Activated T-helper 2 cell treated with anti-CD3 and anti-CD28 coated beads, Interferon-gamma antibody, Interleukin-2, Interleukin-4, amounts not matched to agents 10 μg/mL and 5 μg/mL and 100 μg/mL, durations not matched to agents 14 hours and 24 hours and 36 hours (primary cell): ENCODE measurements around the gene NBL1. TPM values are rescaled to one million over a fixed set of nuclear protein-coding genes. Genes with fewer than 3 reads are reported as not detected.

Experiments
- DNase-seq: peaks from one replicate; pipeline ENCODE4 v3.0.0; 2021; ENCODE audit warnings: low spot score
- H3K27ac Mint-ChIP-seq: one replicate; pipeline ENCODE4 v1.8.0; 2021; ENCODE audit warnings: mixed read lengths
- H3K27me3 Mint-ChIP-seq: one replicate; pipeline ENCODE4 v1.8.0; 2021; ENCODE audit warnings: low read depth, mixed read lengths
- H3K36me3 Mint-ChIP-seq: one replicate; pipeline ENCODE4 v1.8.0; 2021; ENCODE audit warnings: low read depth, mixed read lengths
- H3K4me1 Mint-ChIP-seq: one replicate; pipeline ENCODE4 v1.8.0; 2021; ENCODE audit warnings: low read depth, mixed read lengths
- H3K4me3 Mint-ChIP-seq: one replicate; pipeline ENCODE4 v1.8.0; 2021; ENCODE audit warnings: low read depth, mild to moderate bottlenecking, moderate library complexity, mixed read lengths
- H3K9me3 Mint-ChIP-seq: one replicate; pipeline ENCODE4 v1.8.0; 2021; ENCODE audit warnings: mixed read lengths
- intact Hi-C: fragments of 100-400 bp; cut with micrococcal nuclease; formaldehyde crosslinking; loops from one replicate; pipeline ENCODE4 v1.15.1; 2023
- total RNA-seq: library from RNA; stranded (reverse); gene quantifications from 2 replicates; pipeline ENCODE4 v1.2.3, GENCODE V29; 2022

The NBL1 gene
- total RNA-seq, 1 donor from 2014 or later, result 55.7 TPM

DNA sequence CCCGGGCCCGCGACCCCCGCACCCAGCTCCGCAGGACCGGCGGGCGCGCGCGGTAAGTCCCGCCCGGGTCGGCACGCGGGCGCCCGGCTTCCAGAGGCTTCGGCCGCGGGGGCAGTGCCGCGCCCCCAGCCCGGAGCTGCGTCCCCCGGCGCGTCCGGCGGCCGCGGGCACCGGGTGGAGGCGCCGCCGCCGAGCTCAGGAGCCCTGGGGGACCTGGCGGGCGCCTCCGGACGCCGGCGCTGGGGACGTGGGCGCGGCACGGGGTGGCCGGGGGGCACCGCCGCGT lies 227 bp downstream of the NBL1 start:
- intact Hi-C loops, result loop anchor here (2.0 kb wide), 2 partner anchors 48 to 254 kb away; a partner anchor contains a TSS
- no peaks in the 10 kb centered on the region for H3K9me3 Mint-ChIP-seq
- no peak for DNase-seq
- peaks cover 17% of the 10 kb centered on the region for H3K27me3 Mint-ChIP-seq
- H3K4me1 Mint-ChIP-seq, result peaks cover 28% of the 10 kb centered on the region
- no peak overlapping the region for H3K4me3 Mint-ChIP-seq
- peaks cover 3% of the 10 kb centered on the region for H3K36me3 Mint-ChIP-seq
- H3K27ac Mint-ChIP-seq, result no peak overlapping the region

DNA sequence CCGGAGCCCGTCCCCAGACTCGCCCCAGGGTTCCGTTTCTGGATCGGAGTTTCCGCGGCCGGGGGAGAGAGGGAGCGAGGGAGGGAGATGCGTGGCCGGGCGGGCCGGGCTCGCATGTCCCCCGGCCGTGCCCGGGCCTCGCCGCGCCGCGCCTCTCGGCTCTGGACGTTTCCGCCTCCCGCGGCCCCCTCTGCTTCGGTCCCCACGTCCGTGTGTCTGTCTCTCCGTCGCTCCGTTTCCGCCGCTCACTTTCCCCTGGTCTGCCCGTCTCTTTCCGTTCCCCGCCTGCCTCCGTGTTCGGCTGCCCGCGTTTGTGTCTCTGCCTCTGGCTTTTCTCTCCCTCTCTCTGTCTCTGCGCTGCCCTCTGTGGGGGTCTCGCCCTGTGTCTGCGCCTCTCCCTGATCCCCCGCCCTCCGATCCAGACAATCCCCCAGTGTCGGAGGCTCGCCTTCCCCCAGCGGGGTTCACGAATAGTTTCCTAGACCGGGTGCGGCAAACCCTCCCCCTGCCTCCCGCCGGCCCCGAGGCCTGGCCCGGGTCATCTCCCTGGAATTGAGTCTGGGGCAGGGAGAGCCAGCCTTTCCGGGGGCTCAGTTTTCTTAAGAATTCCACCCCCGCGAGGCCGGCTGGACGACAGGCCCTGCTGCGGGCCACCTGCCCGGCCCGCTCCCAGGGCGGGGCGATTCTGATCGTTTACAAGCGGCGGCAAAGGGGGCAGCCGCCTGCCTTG lies 735 bp downstream of the NBL1 start:
- peaks cover 28% of the 10 kb centered on the region for H3K4me1 Mint-ChIP-seq
- intact Hi-C loops, result loop anchor here (2.0 kb wide), 2 partner anchors 48 to 254 kb away; a partner anchor contains a TSS
- H3K4me3 Mint-ChIP-seq, result peak overlapping the region; percentile 98
- peaks cover 17% of the 10 kb centered on the region for H3K27me3 Mint-ChIP-seq
- no peaks in the 10 kb centered on the region for H3K9me3 Mint-ChIP-seq
- peak; percentile 40 for DNase-seq
- peak overlapping the region; percentile 83 for H3K27ac Mint-ChIP-seq
- H3K36me3 Mint-ChIP-seq, result peaks cover 3% of the 10 kb centered on the region

DNA sequence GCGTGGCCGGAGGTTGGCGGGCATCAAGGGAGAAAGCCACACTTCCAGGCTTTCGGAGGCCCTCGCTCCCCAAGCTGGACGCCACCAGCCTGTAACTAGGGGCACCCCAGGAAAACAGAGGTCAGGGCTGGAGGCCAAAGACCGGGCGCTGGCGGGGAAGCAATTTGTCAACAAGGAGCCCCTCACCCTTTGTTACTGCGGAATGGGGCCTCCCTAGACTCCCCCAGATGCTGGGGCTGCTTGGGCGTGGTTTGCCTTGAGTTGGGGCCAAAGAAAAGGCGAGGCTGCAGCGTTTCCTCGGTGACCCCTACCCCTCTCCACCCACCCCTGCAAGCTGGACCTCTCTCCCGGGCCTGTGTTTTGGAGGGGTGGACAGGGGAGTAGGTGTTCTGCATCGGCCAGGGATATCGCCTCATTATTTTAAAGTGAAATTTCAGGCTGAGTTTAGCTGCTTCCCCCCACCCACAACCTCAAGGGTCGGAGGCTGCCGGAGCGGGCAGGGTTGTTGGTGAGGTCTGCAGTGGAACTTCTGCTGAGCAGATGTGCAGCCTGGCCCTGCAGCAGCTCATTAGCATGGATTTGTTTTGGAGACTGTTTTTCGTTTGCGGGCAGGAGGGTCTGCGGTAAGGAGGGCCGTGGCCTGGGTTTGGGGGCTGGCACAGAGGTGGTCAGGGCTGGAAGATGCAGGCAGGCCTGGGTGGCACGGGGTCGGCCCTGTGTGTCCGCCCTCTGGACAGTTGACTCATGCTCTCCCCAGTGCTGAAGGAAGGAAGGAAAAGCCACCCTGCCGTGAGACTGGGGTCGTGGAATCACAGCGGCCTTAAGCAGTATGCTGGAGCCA lies 1.5 kb downstream of the NBL1 start:
- H3K4me1 Mint-ChIP-seq, result peaks cover 31% of the 10 kb centered on the region
- intact Hi-C loops, result loop anchor here (2.0 kb wide), 2 partner anchors 49 to 255 kb away; a partner anchor contains a TSS

DNA sequence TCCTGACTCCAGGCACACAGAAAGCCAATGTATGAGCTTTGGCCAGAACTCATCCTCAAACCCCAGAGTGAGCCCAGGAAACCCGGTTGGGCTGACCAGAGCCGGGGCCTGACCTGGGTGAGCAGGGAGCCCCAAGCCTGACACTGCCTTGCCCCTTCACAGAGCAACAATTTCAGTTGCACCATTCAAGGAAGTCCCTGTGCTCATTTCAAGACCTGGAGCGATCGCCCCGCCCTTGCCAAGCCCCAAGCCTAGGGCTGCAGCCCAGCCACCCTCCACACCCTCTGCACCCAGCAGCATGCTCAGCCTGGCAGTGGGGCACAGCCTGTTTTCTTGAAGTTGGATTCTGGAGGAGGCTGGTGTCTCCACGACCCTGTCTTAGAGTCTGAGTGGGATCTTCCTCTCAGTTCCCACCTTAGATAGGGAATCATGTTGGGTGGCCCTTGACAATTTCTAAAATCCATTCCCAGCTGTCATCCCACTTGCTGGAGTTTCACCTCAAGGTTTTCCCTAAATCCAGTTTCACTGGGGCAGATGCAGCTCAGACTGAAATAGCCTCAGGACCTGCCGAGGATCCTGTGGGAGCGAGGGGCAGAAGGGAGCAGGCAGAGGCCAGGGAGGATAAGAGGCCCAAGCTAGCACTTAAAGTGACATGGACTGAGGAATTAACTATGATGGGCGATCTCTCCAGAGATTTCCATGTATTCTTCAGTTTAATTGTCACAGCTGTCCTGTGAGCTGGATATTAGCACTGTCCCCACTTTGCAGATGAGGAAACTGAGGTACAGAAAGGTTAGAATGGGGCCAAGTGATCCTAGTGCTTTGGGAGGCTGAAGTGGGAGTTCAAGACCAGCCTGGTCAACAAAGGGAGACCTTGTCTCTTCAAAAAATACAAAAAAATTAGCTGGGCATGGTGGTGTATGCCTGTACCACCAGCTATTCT lies 2.5 kb downstream of the NBL1 start:
- intact Hi-C loops, result no loop called here
- H3K9me3 Mint-ChIP-seq, result no peaks in the 10 kb centered on the region
- peaks cover 32% of the 10 kb centered on the region for H3K4me1 Mint-ChIP-seq
- peaks cover 12% of the 10 kb centered on the region for H3K27me3 Mint-ChIP-seq
- peak overlapping the region; percentile 98 for H3K4me3 Mint-ChIP-seq
- H3K27ac Mint-ChIP-seq, result no peak overlapping the region
- peaks cover 3% of the 10 kb centered on the region for H3K36me3 Mint-ChIP-seq
- DNase-seq, result no peak

More for the DNA sequence above, 1.5 kb downstream of the NBL1 start:
- Mint-ChIP-seq H3K27me3 (peaks cover 17% of the 10 kb centered on the region), H3K9me3 (no peaks in the 10 kb centered on the region), H3K4me3 (peak overlapping the region; percentile 98), H3K27ac (no peak overlapping the region), H3K36me3 (peaks cover 3% of the 10 kb centered on the region)
- DNase-seq, result no peak

DNA sequence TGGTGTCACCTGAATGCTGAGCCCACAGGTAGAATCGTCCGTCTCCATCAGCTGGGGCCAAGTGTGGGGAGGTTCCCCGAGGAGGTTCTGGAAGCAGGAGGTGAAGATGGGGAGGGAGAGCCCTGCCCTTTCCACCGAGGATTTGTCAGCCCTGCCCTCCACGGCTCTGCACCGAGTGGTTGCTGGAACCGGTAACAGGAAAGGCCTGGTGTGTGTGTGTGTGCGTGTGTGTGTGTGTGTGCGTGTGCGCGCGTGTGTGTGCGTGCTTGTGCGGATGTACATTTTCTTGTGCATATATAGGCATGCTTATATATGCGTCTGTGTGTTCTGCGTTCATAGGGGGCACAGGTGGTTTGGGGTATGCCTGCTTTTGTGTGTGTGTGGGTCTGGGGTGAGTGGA lies 3.5 kb downstream of the NBL1 start:
- Mint-ChIP-seq H3K9me3 (no peaks in the 10 kb centered on the region), H3K27ac (no peak overlapping the region)

DNA sequence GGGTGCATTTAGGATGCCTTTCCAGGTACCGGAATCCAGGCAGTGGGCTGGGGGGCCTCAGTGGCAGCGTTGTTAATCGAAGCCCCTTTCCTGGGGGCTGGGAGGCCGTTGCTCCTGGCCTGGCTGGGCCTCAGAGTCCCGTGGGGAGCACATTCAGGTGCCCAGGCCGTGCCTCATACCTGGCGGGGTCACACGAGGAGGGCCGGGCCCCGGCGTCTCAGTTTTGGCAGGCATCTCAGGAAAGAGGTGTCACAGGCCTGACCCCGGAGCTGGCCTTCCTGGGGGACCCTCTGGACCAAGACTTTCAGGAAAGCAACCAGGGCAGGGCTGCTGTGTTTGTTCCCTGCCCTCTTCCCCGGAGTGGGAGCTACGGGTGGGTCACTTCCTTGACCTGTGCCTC lies 4.1 kb downstream of the NBL1 start:
- Mint-ChIP-seq H3K9me3 (no peaks in the 10 kb centered on the region), H3K27ac (no peak overlapping the region), H3K4me1 (peaks cover 29% of the 10 kb centered on the region), H3K4me3 (no peak overlapping the region), H3K27me3 (peaks cover 3% of the 10 kb centered on the region), H3K36me3 (peaks cover 3% of the 10 kb centered on the region)
- no peak for DNase-seq
- intact Hi-C loops, result no loop called here

More for the DNA sequence above, 3.5 kb downstream of the NBL1 start:
- H3K27me3 Mint-ChIP-seq, result peaks cover 9% of the 10 kb centered on the region
- no peak overlapping the region for H3K4me3 Mint-ChIP-seq
- intact Hi-C loops, result no loop called here
- peaks cover 3% of the 10 kb centered on the region for H3K36me3 Mint-ChIP-seq
- peaks cover 32% of the 10 kb centered on the region for H3K4me1 Mint-ChIP-seq
- peak; percentile 33 for DNase-seq

DNA sequence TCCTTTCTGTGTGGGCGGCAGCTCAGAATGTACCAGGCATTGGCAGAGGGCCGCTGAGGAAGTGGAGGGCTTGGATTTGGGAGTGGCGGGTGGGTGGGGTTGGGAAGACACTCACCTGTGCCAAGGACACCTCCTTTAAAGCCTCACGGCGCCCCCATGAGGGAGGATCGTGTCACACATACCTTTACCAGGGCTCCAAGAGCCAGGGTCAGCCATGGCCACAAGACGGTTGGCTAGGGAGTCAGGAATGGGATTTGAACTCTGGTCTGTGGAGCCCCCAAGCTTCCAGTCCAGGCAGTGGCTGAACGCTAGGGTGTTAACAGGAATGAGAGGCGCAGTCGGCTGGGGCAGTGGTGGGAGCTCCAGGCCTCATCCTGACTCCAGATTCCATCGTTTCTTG lies 4.6 kb downstream of the NBL1 start:
- Mint-ChIP-seq H3K36me3 (peaks cover 3% of the 10 kb centered on the region), H3K27me3 (no peaks in the 10 kb centered on the region), H3K4me3 (no peak overlapping the region), H3K9me3 (no peaks in the 10 kb centered on the region), H3K4me1 (peaks cover 29% of the 10 kb centered on the region), H3K27ac (no peak overlapping the region)
- intact Hi-C loops, result no loop called here
- DNase-seq, result no peak

DNA sequence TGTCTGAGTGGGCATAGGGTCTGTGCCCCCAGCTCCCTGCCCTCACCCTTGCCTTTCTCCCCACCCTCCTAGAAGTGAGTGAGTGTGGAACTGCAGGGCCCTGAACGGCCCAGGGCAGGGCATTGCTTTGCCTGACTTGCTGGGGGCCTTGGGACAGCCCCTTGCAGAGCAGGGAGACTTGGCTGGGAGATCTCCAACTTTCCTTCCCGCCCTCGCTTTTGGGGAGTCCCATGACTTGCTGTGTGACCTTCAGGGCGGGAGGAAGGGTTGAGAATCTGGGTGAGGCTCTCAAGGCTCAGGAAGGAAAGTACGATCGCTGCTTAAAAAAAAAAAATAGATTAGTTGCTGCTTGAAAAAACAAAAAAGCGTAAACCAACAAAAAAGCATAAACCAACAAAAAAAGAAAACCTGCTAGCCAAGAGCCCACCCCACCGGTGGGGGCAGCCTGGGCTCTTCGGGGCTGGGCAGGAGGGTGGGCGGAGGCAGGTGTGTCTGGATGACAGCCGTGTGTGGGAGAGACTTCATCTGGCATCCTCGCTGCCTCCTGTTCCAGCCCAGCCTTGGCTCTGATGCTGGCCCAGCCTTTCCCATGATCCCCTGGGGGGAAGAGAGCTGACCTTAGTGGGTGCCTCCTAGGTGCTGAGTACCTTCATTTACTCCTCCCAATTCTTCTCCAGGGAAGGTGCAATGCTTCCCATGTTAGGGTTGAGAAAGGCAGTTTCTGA lies 6.5 kb downstream of the NBL1 start:
- intact Hi-C loops, result loop anchor here (5.0 kb wide), 3 partner anchors 163 to 398 kb away; partner anchors contain the start of genes CAPZB, EMC1 and MRTO4
- no peak overlapping the region for H3K27ac Mint-ChIP-seq

DNA sequence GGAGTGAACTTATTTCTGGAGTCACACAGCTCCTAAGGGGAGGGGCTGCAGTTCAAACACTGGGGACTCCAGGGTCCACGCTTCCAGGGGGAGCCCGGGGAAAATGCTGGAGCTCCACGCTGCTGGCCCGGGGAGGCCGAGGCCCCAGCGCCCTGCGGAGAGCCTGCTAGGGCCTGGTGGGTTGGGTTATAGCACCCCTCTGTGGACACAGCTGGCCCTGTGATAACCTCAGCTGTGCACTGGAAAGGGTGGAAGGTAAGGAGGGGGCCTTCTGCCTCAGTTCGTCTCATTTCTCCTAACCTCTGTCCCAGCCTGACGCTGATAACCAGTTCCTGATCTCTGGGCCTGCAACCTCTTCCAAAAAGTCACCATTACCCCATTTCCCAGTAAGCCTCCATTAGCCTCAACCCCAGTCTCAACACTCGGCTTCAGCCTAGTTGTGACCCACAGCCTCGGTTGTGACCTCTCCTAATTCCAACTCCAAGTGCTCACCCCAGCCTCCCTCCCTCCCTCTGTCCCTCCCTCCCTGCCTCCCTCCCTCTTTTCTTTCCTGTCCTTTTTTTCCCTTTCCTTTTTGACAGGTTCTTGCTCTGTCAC lies 7.1 kb downstream of the NBL1 start:
- Mint-ChIP-seq H3K9me3 (no peaks in the 10 kb centered on the region), H3K4me1 (peaks cover 25% of the 10 kb centered on the region), H3K4me3 (no peak overlapping the region), H3K36me3 (peaks cover 4% of the 10 kb centered on the region), H3K27ac (no peak overlapping the region), H3K27me3 (no peaks in the 10 kb centered on the region)
- peak; percentile 41 for DNase-seq
- intact Hi-C loops, result loop anchor here (5.0 kb wide), 3 partner anchors 164 to 399 kb away; partner anchors contain the start of genes CAPZB, EMC1 and MRTO4

More for the DNA sequence above, 6.5 kb downstream of the NBL1 start:
- no peak overlapping the region for H3K4me3 Mint-ChIP-seq
- DNase-seq, result no peak
- no peaks in the 10 kb centered on the region for H3K27me3 Mint-ChIP-seq
- H3K36me3 Mint-ChIP-seq, result peaks cover 4% of the 10 kb centered on the region
- no peaks in the 10 kb centered on the region for H3K9me3 Mint-ChIP-seq
- peaks cover 31% of the 10 kb centered on the region for H3K4me1 Mint-ChIP-seq

DNA sequence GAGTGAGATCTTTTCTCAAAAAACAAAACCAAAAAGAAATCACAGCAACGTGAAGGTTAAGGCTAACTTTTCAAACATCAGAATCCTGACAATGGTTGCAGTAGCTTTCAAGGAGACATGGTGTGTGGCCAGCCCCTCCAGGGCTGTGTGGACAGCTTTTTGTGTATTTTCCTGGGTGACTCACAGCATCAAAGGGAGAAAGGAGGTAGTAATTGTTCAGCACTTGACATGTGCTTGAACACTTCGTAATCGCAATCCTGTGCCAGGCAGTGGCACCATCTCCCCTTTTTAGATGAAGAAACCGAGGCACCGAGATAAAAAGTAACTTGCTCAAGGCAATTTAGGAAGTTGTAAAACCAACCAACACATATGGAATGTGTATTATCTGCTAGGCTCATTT lies 10.3 kb downstream of the NBL1 start:
- Mint-ChIP-seq H3K9me3 (no peaks in the 10 kb centered on the region), H3K27ac (no peak overlapping the region), H3K4me3 (no peak overlapping the region), H3K4me1 (peaks cover 11% of the 10 kb centered on the region), H3K27me3 (no peaks in the 10 kb centered on the region), H3K36me3 (peaks cover 4% of the 10 kb centered on the region)
- DNase-seq, result no peak
- intact Hi-C loops, result loop anchor here (5.0 kb wide), 3 partner anchors 167 to 402 kb away; partner anchors contain the start of genes CAPZB, EMC1 and MRTO4

DNA sequence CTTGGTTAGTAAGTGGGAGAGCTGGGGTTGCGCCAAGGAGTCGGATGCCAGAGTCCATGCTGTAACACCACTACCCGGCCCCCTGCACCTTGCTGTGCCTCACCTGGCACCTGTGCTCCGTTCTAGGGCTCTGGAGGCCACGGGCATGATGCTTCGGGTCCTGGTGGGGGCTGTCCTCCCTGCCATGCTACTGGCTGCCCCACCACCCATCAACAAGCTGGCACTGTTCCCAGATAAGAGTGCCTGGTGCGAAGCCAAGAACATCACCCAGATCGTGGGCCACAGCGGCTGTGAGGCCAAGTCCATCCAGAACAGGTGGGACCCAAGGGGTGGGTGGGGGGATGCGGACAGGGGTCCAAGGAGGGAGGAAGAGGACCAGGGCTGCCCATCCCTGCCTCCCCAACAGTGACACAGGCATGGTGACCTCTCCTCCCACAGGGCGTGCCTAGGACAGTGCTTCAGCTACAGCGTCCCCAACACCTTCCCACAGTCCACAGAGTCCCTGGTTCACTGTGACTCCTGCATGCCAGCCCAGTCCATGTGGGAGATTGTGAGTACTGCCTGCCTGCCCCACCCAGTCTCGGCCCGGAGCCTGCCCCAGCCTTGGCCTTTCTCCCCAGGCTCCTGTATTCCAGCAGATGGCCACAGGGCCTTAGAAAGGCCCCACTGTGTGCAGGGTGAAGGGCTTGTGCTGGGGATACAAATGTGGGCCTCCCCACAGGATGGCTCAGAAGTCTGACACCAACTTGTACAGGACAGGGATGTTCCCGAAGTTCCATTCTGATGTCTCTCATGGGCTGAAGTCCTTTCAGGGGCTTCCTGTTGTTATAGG lies 11.0 kb downstream of the NBL1 start:
- Mint-ChIP-seq H3K27ac (no peak overlapping the region), H3K4me1 (peaks cover 15% of the 10 kb centered on the region), H3K27me3 (no peaks in the 10 kb centered on the region), H3K36me3 (peaks cover 4% of the 10 kb centered on the region), H3K4me3 (no peak overlapping the region), H3K9me3 (no peaks in the 10 kb centered on the region)
- no peak for DNase-seq
- intact Hi-C loops, result loop anchor here (5.0 kb wide), 3 partner anchors 168 to 403 kb away; partner anchors contain the start of genes CAPZB, EMC1 and MRTO4
